Activated CD4-positive, alpha-beta T cell treated with anti-CD3 and anti-CD28 coated beads, Interleukin-2, Interleukin-4, amounts not matched to agents 100 ng/mL and 50 ng/mL, durations not matched to agents 16 hours and 8 hours (primary cell): ENCODE data around the gene RBM28.
"Not testable (repeated sequence)": the region's sequence is repeated elsewhere in the genome, so short reads cannot be mapped to it uniquely, and the experiment has no call there.

Experiments
- DNase-seq: peaks from one replicate; pipeline ENCODE4 v3.0.0-alpha.2; 2020; ENCODE audit warnings: low spot score

The RBM28 gene

GRCh38 chr7:128350708-128351295, 7.1 kb upstream of the RBM28 start:
- DNase-seq = no peak

GRCh38 chr7:128349466-128349825, 5.7 kb upstream of the RBM28 start:
- no peak for DNase-seq

- DNase-seq = peak; percentile 39
These were observed 4.0 kb upstream of the RBM28 start for GRCh38 chr7:128347647-128348097.

GRCh38 chr7:128344431-128344774, 695 bp upstream of the RBM28 start:
- no peak for DNase-seq

GRCh38 chr7:128341733-128342132, 2.0 kb downstream of the RBM28 start:
- DNase-seq = no peak

- DNase-seq = no peak
These were observed 8.0 kb downstream of the RBM28 start for GRCh38 chr7:128335730-128336129.

- no peak for DNase-seq
These were observed 19.4 kb downstream of the RBM28 start for GRCh38 chr7:128324368-128324680.

GRCh38 chr7:128323459-128324367, 20.0 kb downstream of the RBM28 start:
- DNase-seq = no peak

- DNase-seq = no peak
These were observed 20.7 kb downstream of the RBM28 start for GRCh38 chr7:128323040-128323439.

GRCh38 chr7:128322040-128322643, 21.6 kb downstream of the RBM28 start:
- DNase-seq = peak; percentile 20

- no peak for DNase-seq
These were observed 22.7 kb downstream of the RBM28 start for GRCh38 chr7:128321044-128321422.

GRCh38 chr7:128318691-128319090, 25.0 kb downstream of the RBM28 start:
- no peak for DNase-seq

- DNase-seq = no peak
These were observed 32.7 kb downstream of the RBM28 start for GRCh38 chr7:128311013-128311412.

GRCh38 chr7:128310499-128310898, 33.2 kb downstream of the RBM28 start:
- DNase-seq = no peak

GRCh38 chr7:128309976-128310375, 33.7 kb downstream of the RBM28 start:
- no peak for DNase-seq

- no peak for DNase-seq
These were observed 34.6 kb downstream of the RBM28 start for GRCh38 chr7:128309124-128309523.

GRCh38 chr7:128307061-128307460, 36.6 kb downstream of the RBM28 start:
- no peak for DNase-seq

- DNase-seq = no peak
These were observed 39.5 kb downstream of the RBM28 start for GRCh38 chr7:128304212-128304611.

- no peak for DNase-seq
These were observed 40.1 kb downstream of the RBM28 start for GRCh38 chr7:128303643-128304042.

GRCh38 chr7:128303133-128303532, 40.6 kb downstream of the RBM28 start:
- DNase-seq = no peak

GRCh38 chr7:128302139-128302538, 41.6 kb downstream of the RBM28 start:
- no peak for DNase-seq

GRCh38 chr7:128299109-128299607, 44.5 kb downstream of the RBM28 start:
- DNase-seq = no peak

- DNase-seq = not testable (repeated sequence)
These were observed 45.7 kb downstream of the RBM28 start for GRCh38 chr7:128298004-128298403.
